Pulmonary artery endothelial cell (primary cell): ENCODE data around the gene ADCYAP1R1. TPM values are rescaled to one million over a fixed set of nuclear protein-coding genes. Genes with fewer than 3 reads are reported as not detected.

ENCODE experiments used
- DNase-seq: peaks from one replicate; pipeline ENCODE4 v3.0.0-alpha.2; 2011; ENCODE audit warnings: low read depth, low spot score
- total RNA-seq: library from RNA; depleted of rRNA; stranded (reverse); fragments of >200 nt; gene quantifications from 2 replicates; pipeline ENCODE4 v1.2.3, GENCODE V29; 2014

The ADCYAP1R1 gene
- total RNA-seq, 1 donor from 2014 or later, result 0.46 TPM

GRCh38 chr7:31083210-31083786, 31.2 kb downstream of the ADCYAP1R1 start:
- DNase-seq, result no peak

GRCh38 chr7:31084226-31084625, 32.1 kb downstream of the ADCYAP1R1 start:
- no peak for DNase-seq

GRCh38 chr7:31087351-31087750, 35.2 kb downstream of the ADCYAP1R1 start:
- DNase-seq, result no peak

- DNase-seq, result no peak
Observed at GRCh38 chr7:31091924-31092434, 39.9 kb downstream of the ADCYAP1R1 start.

- DNase-seq, result no peak
Observed at GRCh38 chr7:31092606-31093005, 40.5 kb downstream of the ADCYAP1R1 start.

GRCh38 chr7:31093282-31093681, 41.2 kb downstream of the ADCYAP1R1 start:
- DNase-seq, result no peak

- no peak for DNase-seq
Observed at GRCh38 chr7:31094271-31094670, 42.2 kb downstream of the ADCYAP1R1 start.

GRCh38 chr7:31095286-31096197, 43.4 kb downstream of the ADCYAP1R1 start:
- DNase-seq, result no peak

- no peak for DNase-seq
Observed at GRCh38 chr7:31096198-31096876, 44.2 kb downstream of the ADCYAP1R1 start.

- DNase-seq, result no peak
Observed at GRCh38 chr7:31096877-31097258, 44.8 kb downstream of the ADCYAP1R1 start.

GRCh38 chr7:31098642-31099360, 46.7 kb downstream of the ADCYAP1R1 start:
- DNase-seq, result no peak

GRCh38 chr7:31099451-31100444, 47.6 kb downstream of the ADCYAP1R1 start:
- DNase-seq, result no peak

- DNase-seq, result no peak
Observed at GRCh38 chr7:31100445-31100844, 48.3 kb downstream of the ADCYAP1R1 start.

GRCh38 chr7:31100871-31101270, 48.8 kb downstream of the ADCYAP1R1 start:
- DNase-seq, result no peak

GRCh38 chr7:31101544-31101943, 49.4 kb downstream of the ADCYAP1R1 start:
- no peak for DNase-seq

GRCh38 chr7:31102151-31102972, 50.3 kb downstream of the ADCYAP1R1 start:
- no peak for DNase-seq

- DNase-seq, result no peak
Observed at GRCh38 chr7:31102973-31103850, 51.1 kb downstream of the ADCYAP1R1 start.
